ENCODE measurements around the gene TMEM115.

Gene TMEM115

GRCh38 chr3:50395070-50395860 lies 35.9 kb upstream of the TMEM115 start:
- in situ Hi-C loops (cut with MboI; ENCODE audit: low sequenced_read_pairs, unreplicated experiment): no loop called here
- no peak for TF ChIP-seq CTCF (IDR thresholded peaks at IDR 0.05; ENCODE audit: borderline replicate concordance, control extremely low read depth, extremely low read depth, insufficient read depth, missing control alignments)
- DNase-seq (ENCODE audit: low spot score): no peak

- in situ Hi-C loops (cut with MboI; ENCODE audit: low sequenced_read_pairs, unreplicated experiment): no loop called here
- DNase-seq (ENCODE audit: low spot score): no peak
- TF ChIP-seq CTCF (IDR thresholded peaks at IDR 0.05; ENCODE audit: borderline replicate concordance, control extremely low read depth, extremely low read depth, insufficient read depth, missing control alignments): no peak
Measured at GRCh38 chr3:50393061-50393460, 33.7 kb upstream of the TMEM115 start.

GRCh38 chr3:50392101-50392715 lies 32.9 kb upstream of the TMEM115 start:
- in situ Hi-C loops (cut with MboI; ENCODE audit: low sequenced_read_pairs, unreplicated experiment): no loop called here
- no peak for TF ChIP-seq CTCF (IDR thresholded peaks at IDR 0.05; ENCODE audit: borderline replicate concordance, control extremely low read depth, extremely low read depth, insufficient read depth, missing control alignments)
- no peak for DNase-seq (ENCODE audit: low spot score)

GRCh38 chr3:50390508-50391224 lies 31.3 kb upstream of the TMEM115 start:
- no peak for DNase-seq (ENCODE audit: low spot score)

GRCh38 chr3:50389414-50389767 lies 30.1 kb upstream of the TMEM115 start:
- no peak for TF ChIP-seq CTCF (IDR thresholded peaks at IDR 0.05; ENCODE audit: borderline replicate concordance, control extremely low read depth, extremely low read depth, insufficient read depth, missing control alignments)
- in situ Hi-C loops (cut with MboI; ENCODE audit: low sequenced_read_pairs, unreplicated experiment): no loop called here
- DNase-seq (ENCODE audit: low spot score): no peak

More at GRCh38 chr3:50390508-50391224, 31.3 kb upstream of the TMEM115 start:
- TF ChIP-seq CTCF (IDR thresholded peaks at IDR 0.05; ENCODE audit: borderline replicate concordance, control extremely low read depth, extremely low read depth, insufficient read depth, missing control alignments): no peak
- in situ Hi-C loops (cut with MboI; ENCODE audit: low sequenced_read_pairs, unreplicated experiment): no loop called here

GRCh38 chr3:50388720-50389413 lies 29.5 kb upstream of the TMEM115 start:
- DNase-seq (ENCODE audit: low spot score): no peak
- TF ChIP-seq CTCF (IDR thresholded peaks at IDR 0.05; ENCODE audit: borderline replicate concordance, control extremely low read depth, extremely low read depth, insufficient read depth, missing control alignments): no peak
- in situ Hi-C loops (cut with MboI; ENCODE audit: low sequenced_read_pairs, unreplicated experiment): no loop called here

Data from GM13976 (cell line).